GM21360 (cell line): ENCODE measurements around the gene DHRS3.
"Not testable (repeated sequence)": the region's sequence is repeated elsewhere in the genome, so short reads cannot be mapped to it uniquely, and the experiment has no call there.

Experiments
- ATAC-seq: cut with Tn5 transposase; IDR thresholded peaks from one replicate; pipeline ENCODE4 v1.9.1; 2021; ENCODE audit warnings: mild to moderate bottlenecking, moderate library complexity; ENCODE audit not compliant: unreplicated experiment

DHRS3 gene

DNA sequence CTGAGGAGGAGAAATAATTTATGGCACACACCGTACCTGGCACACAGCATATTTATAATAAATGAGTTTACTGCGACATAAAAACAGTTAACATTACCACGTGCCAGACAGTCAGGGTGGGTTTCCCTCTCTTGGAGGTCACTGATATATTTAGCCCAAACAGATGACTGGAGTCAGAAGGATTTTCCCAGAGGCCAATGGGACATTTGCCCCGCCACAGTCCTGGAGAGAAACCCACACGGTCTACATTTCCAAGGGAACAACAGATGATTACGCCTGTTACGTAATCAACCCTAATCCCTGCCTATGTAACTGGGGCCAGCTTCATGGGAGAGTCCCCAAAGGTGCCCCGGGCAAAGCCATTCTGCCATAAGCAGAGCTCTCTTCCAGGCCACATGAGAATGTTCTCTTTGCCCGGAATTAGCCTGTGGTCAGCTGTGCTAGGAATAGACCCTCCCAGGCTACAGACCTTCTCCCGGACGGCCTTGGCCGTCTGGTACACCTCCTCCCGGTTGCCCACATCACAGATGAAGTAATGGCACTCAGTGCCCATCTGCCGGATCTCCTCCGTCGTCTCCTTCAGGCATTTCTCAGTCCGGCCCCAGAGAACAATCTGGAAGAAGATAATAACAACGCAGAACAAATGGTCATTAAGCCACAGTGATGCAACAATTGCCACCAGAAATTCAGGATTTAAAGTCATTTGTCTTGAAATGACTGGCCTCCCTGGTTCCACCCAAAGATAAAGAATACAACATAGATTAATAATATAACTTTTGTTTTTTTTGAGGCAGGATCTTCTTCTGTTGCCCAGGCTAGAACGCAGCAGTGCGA, 37.7 kb downstream of the DHRS3 start:
- ATAC-seq, result no peak

DNA sequence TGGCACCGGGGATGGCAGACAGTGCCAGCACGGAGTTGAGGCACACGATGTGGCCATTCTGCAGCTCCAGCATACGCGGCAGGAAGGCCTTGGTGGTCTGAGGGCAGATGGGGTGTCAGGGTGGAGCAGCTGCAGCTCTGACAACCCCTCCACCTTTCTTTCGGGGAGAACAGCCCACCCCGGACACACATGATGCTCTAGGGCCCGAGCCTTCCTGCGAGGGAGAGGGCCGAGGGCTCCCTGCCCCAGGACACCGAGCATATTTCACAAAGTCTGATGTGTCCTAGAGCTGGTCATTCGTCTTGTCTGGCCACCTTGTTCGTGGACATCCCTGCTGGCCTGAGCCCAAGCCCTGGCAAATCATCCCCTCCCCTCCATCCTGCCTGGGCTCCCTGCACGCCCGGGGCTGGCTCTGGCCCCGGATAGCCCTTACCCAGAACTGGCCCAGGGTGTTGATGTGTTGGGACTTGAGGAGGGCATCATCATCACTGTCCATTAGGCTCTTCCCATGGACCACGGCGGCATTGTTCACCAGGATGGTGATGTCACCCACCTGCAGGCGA, 39.1 kb downstream of the DHRS3 start:
- no peak for ATAC-seq

DNA sequence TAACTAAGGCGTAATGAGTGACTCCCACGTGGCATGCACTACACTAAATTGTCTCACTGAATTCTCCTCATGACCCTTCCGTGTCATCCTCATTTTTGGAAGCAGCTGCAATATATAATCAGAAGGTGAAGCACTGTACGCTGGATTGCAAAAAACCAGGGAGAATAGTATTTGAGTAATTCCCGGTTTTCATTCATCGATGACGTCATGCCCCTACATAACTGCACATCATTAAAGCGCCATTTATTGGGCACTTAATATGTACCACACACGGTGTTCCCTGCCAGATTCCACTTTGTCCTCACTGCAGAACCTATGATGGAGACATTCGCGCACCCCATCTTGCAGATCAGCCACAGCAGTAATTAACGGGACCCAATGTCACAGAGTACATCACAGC, 41.0 kb downstream of the DHRS3 start:
- ATAC-seq, result no peak

DNA sequence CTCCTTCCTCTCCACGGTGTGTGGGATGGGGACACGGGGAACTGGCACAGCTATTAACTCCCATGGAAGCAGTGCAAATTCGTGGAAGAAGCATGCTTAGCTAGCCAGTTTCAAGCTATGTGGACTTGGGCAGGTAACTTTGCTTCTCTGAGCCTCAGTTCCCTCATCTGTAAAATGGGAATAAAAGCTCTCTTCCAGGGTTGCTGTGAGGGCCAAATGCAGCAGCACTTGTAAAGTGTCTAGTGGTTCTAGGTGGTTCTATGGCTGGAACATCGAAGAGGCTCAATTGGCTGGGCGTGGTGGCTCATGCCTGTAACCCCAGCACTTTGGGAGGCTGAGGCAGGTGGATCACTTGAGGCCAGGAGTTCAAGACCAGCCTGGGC, 43.3 kb downstream of the DHRS3 start:
- no peak for ATAC-seq

DNA sequence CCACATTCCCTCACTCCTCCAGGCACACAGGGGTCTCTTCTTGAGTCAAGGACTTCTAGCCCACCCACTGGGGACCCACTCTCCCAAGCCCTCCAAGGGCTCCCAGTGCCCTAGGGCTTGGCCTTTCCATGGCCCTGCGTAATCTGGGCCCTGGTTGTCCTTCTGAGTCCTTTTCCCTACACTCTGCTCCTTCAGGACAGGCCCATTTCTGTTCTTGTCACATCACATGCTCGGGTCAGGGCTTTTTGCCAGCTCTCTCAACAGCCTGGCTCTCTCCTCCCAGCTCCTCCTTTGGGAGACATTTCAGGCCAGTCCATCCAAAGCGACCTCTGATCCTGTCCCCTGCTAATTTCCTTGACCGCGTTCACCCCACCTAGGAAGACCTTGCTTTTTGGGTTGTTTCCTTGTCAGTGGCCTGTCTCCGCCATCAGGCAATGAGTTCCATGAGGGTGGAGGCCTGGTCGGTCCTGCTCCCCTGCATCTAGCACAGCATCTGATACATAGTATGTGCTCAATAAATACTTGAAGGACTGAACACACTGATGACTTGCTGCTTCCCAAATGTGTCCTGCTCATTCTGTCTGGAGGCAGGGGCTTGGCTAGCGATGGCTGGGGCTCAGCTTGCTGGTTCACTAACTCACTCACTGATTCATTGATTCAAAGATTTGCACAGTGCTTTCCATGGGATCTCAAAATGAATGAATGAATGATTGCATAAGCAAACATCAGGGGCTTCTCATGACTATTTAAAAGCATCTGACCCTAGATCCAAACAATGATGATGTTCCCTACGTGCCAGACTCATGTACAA, 44.8 kb downstream of the DHRS3 start:
- ATAC-seq, result no peak

DNA sequence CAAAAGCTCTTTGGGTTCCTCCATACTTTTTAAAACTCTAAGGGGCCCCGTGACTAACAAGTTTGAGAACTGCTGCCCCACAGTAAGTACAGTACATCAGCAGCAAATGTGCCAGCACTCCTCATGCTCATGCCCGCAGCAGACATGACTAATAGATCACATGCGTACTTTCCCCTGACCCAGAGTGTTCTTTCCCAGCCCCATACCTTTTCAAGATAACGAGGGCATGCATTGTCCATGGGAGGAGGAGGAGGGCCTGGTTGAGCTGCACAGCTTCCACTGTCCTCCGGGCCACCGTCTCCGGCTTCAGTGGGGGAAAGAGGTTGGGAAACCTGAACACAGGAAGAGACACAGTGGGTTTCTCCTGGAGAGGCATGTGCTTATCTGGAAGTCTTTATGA, 45.5 kb downstream of the DHRS3 start:
- no peak for ATAC-seq

DNA sequence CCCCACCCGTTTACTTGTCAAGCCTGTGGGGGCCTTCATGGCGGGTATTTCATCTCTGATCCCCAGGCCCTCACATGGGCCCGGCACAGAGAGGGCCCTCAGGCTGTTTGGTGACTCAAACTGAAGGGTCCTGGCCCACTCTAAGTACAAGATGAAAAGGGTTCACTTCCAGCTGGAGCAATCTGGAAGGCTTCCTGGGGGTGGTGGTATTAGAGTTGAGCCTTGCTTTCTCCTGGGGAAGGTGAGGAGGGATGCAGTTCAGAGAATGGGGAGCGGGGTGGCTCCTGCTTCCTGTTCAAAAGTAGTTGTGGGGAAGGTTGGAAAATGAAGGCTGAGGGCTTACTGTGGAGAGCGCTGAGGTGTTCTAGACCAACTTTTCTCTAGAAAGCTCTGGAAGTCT, 47.7 kb downstream of the DHRS3 start:
- no peak for ATAC-seq

DNA sequence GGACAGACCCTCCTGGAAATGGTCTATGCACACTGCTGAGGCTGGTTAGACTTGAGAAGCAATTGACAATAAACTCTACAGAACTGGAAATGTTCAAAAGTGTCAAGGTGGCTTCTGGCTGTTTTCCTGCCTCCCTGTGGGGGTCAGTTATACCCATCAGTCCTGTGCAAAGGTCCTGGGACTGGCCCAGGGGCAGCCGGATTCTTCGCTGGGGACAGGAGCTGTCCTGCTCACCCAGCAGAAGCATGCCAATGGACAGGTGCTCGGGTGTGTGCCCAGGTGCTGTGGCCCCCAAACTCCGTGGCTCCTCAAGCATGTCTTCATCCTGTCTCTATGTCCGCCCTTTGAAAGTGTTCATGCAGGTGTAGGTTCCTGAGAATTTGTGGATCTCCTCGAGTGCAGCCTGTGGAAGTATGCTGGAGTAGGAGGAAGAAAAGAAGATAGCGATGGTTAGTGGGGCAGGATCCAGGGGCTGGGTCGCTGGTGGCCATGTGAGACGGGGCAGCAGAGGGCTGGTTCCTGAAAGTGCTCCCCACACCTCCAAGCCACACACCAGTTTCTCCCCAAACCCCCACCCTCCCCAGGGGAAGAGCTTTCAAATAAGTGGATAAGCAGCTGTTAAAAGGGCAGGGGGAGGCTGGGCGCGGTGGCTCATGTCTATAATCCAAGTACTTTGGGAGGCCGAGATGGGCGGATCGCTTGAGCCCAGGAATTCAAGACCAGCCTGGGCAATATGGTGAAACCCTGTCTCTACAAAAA, 49.8 kb downstream of the DHRS3 start:
- no peak for ATAC-seq

DNA sequence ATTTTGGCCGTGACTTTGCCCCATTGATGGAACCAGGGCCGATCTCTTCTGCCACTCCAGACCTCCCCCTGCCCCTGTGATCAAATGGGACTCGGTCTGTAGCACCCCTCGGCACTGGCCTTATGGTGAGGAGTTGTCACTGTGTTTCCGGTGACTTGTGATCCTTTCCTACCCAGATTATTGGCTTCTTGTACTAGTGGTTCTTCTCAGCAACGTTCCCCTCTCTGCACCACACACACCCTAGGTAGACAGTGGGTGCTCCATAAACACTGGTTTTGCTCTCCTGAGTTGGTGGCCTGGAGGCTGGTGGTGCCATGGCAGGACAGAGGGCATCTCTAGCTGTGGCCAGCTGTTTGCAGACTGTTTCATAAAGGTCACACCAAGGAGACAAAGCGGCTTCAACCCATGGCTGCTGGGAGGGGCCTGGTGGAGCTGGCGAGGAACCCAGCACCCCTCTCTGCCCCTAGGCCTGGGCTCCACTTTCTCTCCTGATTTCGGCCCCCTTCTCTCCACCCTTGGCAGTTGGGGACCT, 50.7 kb downstream of the DHRS3 start:
- ATAC-seq, result no peak

DNA sequence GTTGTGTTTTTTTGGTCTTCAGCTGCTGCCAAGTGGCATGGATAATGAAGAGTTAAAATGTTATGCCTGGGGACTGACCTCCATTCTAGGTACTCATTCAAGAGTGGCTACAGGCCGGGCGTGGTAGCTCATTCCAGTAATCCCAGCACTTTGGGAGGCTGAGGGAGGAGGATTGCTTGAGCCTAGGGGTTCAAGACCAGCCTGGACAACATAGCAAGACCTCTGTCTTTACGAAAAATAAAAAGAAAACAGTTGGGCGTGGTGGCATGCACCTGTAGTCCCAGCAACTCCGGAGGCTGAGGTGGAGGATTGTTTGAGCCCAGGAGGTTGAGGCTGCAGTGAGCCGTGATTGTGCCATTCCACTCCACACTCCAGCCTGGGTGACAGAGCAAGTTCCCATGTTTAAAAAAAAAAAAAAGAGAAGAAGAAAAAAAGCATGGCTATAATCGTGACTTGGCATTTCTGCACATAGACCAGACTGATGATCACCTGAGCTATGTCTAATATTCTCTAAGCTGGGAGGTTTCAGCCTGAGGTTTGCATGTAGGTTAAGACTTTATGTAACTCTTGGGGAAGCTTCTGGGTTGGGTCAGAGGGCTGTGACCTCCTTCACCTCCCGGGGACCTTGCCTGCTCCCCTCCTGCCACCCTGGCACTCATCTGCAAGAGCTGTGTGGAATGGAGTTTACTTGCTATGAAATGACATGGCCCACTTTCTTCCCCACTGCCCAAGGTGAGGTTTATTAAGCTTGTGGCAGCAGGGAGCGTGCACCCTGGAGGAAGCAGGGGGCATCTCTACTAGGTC, 51.3 kb downstream of the DHRS3 start:
- ATAC-seq, result no peak

DNA sequence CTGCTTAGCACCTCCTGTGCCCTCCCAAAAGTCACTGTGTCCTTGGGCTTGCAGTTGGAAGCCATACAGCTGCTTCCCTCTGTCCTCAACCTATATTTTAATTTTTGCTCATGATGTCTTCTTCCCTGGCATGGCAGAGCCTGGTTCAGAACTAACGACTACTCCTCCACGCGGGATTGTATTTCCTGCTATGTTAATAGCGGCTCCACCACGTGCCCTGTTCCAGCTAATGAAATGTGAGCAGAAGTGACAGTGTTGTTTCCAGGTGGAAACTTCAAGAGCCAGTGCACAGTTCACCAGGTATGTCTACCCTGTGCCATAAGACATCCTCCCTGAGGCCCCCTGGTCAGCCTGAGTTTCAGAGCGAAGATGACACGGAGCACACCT, 52.1 kb downstream of the DHRS3 start:
- ATAC-seq, result no peak

DNA sequence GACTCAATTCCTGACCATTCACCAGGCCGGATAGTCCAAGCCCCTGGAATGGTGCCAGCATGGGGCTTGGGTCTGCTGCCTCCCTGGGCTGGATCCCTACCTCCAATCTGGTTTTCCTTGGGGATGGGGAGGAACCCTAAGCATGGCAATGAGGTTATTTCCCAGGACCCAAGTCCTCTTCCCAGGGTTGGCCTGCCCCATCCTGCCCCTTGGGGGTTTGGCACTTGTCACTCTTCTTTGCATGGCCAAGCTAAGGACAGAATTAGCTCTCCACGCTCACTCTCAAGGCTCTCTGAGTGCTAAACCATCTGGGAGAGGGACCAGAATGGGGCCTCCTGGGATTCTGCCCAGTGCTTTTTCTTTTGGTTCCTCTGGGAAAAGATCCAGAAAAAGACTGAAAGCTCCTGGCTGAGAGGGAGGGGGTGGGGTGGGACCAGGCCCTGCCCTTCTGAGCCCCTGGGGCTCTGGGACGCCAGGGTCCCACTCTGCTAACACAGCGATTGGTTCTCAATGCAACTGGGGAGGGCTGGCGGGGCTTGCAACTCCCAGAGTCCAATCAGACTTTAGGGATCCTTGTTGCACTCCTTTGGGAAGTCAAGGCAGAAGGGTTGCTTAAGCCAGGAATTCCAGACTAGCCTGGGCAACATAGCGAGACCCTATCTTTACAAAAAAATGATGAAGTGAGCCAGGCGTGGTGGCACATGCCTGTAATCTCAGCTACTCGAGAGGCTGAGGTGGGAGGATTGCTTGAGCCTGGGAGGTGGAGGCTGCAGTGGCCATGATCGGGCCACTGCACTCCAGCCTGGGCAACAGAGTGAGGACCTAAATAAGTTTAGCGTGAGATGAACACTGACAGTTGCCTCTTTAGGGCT, 52.7 kb downstream of the DHRS3 start:
- no peak for ATAC-seq

DNA sequence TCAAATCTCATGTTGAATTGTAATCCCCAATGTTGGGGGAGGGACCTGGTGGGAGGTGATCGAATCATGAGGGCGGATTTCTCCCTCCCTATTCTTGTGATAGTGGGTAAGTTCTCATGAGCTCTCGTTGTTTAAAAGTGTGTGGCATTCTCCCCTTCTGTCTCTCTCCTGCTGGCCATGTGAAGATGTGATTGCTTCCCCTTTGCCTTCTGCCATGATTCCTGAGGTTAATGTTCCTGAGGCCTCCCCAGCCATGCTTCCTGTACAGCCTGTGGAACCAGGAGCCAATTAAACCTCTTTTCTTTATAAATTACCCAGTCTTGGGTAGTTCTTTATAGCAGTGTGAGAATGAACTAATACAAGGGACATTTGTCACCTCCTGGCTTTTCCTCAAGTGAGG, 53.8 kb downstream of the DHRS3 start:
- not testable (repeated sequence) for ATAC-seq

DNA sequence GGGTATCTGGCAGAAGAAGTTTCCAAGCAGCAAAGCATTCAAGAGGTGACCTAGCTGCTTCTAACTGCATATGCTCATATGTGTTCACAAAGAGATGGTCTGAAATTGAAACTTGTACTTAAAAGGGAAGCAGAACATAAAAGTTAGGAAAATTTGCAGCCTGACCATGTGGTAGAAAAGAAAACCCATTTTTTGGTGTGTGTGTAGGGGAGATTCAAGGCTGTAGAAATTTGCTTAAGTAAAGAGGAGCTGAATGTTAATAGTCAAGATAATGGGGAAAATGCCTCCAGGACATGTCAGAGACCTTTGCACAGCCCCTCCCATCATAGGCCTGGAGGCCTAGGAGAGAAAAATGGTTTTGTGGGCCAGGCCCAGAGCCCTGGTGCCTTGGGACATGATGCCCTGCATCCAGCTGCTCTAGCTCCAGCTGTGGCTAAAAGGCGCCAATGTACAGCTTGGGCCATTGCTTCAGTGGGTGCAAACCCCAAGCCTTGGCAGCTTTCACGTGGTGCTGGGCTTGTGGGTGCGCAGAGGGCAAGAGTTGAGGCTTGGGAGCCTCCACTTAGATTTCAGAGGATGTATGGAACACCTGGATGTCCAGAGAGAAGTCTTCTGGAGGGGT, 54.9 kb downstream of the DHRS3 start:
- no peak for ATAC-seq

DNA sequence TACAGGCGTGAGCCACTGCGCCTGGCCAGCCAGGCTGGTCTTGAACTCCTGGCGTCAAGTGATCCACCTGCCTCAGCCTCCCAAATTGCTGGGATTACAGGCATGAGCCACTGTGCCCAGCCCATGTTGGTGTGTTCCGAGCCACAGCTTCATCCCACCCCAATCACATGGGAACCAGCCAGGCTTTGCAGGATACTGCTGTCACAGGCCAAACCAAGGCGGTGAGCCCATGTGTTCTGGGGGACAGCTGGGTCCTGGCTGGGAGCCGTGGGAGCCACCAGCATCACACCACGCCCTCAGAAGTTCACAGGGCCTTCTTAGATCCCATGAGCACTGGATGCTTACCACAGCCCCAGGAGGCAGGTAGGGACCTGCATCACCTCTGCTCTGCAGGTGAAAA, 56.9 kb downstream of the DHRS3 start:
- no peak for ATAC-seq

DNA sequence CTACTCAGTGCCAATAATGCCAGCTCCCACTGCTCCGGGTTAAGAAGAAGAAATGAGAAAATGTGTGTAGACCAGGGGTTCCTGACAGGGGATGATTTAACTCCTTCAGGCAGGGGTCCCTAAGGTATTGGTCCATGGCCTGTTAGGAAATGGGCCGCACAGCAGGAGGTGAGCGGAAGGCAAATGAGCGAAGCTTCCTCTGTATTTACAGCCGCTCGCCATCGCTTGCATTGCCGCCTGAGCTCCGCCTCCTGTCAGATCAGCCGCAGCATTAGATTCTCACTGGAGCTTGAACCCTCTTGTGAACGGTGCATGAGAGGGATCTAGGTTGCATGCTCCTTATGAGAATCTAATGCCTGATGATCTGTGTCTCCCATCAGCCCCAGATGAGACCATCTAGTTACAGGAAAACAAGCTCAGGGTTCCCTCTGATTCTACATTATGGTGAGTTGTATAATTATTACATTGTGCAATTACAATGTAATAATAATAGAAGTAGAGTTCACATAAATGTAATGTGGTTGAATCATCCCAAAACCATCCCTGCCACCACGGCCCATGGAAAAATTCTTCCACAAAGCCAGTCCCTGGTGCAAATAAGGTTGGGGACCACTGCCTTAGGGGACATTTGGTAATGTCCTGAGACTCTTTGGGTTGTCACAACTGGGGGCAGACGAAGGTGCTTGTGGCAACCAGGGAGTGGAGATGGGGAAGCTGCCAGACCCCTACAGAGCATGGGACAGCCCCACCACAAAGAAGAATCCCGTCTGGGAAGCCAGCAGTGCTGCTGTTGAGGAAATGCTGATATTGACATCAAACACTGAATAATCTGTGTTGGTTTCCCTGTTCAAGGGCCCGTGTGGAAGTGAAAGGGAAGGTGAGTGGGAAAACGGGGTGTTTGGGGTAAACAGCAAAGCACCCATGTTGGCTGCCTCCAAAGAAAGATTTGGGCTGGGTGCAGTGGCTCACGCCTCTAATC, 60.8 kb downstream of the DHRS3 start:
- ATAC-seq, result no peak

DNA sequence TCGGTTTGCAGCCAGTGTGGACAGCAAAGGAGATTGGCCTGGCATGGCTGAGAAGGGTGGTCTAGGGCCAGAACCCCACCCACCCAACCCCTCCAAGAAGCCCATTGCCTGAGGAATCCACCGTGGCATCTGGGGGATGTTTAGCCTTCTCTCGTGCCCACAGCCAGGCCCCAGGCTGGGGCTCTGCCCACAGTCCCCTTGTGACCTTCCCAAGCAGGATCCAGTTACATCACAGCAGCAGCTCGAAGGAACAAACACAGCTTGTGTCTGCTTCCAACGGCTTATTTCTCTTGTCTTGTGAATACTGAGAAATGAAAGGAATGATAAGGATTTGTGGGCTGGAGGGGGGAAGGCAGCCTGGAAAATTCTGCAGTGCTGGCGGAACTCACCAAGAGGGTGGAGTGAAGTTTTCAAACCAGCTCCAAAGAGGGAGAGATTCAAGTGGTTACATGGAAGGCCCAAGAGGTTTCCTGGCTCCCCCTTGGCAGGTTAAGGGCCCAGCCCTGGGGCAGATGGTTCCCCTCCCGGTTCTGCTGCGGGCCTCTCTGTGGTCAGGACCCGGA, 61.6 kb downstream of the DHRS3 start:
- ATAC-seq, result no peak
